Activated T-cell treated with anti-CD3 and anti-CD28 coated beads, Interleukin-2, amount 50 U/mL, for 72 hours (primary cell): ENCODE measurements around the gene SGCD. TPM values are rescaled to one million over a fixed set of nuclear protein-coding genes. Genes with fewer than 3 reads are reported as not detected.

Experiments
- ATAC-seq, 2 donors: fragments of 150-1000 bp; cut with Tn5 transposase; replicated peaks in 1 of 2; 2 replicates each; pipeline ENCODE4 v1.10.0; 2021; ENCODE audit warnings: moderate library complexity in 2 of 2, mild to moderate bottlenecking in 1 of 2
- DNase-seq, 2 donors: peaks; one replicate each; pipeline ENCODE4 v3.0.0; 2021 to 2022; ENCODE audit warnings: mixed read lengths in 1 of 2
- H3K27ac Mint-ChIP-seq: one replicate; pipeline ENCODE4 v1.8.0; 2022; ENCODE audit warnings: mild to moderate bottlenecking, moderate library complexity, mixed read lengths
- H3K27me3 Mint-ChIP-seq: one replicate; pipeline ENCODE4 v1.8.0; 2022; ENCODE audit warnings: low read depth, mixed read lengths
- H3K36me3 Mint-ChIP-seq, 2 donors: one replicate each; pipeline ENCODE4 v1.8.0; 2022; ENCODE audit warnings: mixed read lengths in 2 of 2, mild to moderate bottlenecking in 1 of 2; ENCODE audit not compliant: insufficient read depth in 2 of 2
- H3K4me1 Mint-ChIP-seq: one replicate; pipeline ENCODE4 v1.8.0; 2022; ENCODE audit warnings: low read depth, mixed read lengths
- H3K4me3 Mint-ChIP-seq, 2 donors: one replicate each; pipeline ENCODE4 v1.8.0; 2022; ENCODE audit warnings: mild to moderate bottlenecking in 2 of 2, mixed read lengths in 2 of 2, moderate library complexity in 2 of 2
- H3K9me3 Mint-ChIP-seq, 2 donors: one replicate each; pipeline ENCODE4 v1.8.0; 2022; ENCODE audit warnings: mixed read lengths in 2 of 2
- total RNA-seq, 2 donors: library from RNA; stranded (reverse); gene quantifications; one replicate each; pipeline ENCODE4 v1.2.3, GENCODE V29; 2022

SGCD gene
- total RNA-seq, 2 donors from 2014 or later: 0.07 TPM; not detected in 1

DNA sequence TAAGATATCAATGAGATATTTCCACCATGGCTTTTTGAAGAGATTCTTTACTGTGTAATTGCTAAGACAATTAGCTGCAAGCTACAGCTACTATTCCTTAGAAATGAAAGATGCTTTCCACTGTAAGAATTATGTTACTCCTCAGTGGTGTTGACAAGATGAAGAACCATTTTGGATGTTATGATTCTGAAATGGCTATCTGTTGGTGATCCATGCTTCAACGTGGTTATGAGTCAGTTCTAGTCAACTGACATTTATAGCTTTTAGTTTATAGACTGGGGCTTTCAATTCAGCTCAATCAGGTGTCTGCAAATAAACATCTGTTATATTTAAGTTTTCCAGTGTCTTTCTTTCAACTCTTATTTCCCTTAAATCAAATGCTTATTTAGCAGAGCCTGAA lies 93.7 kb downstream of the SGCD start:
- Mint-ChIP-seq H3K4me3 (no peak overlapping the region), H3K36me3 (no peaks in the 10 kb centered on the region), H3K9me3 (no peaks in the 10 kb centered on the region), H3K27ac (no peak overlapping the region), H3K4me1 (no peaks in the 10 kb centered on the region), H3K27me3 (no peaks in the 10 kb centered on the region)
- ATAC-seq (no peak), DNase-seq (no peak)

DNA sequence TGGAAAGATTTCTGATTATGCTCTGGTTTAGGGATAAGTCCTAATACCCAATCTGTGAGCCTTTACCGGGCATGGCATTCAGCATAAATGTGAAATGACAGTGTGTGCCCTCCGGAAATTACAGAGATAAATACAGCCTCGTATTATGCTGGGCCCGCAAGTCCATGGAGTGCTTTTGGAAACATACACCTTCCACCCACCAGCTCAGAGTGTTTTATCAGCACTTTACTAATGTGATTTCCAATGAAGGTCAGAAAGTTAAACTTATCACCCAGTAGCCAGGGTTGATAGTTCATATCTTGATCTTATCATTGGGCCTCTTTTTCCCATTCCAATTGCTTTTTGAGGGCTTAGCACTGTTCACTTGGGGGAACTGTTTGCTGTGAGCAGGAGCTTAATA lies 94.8 kb downstream of the SGCD start:
- Mint-ChIP-seq H3K27me3 (no peaks in the 10 kb centered on the region), H3K4me1 (no peaks in the 10 kb centered on the region)
- ATAC-seq: no peak

DNA sequence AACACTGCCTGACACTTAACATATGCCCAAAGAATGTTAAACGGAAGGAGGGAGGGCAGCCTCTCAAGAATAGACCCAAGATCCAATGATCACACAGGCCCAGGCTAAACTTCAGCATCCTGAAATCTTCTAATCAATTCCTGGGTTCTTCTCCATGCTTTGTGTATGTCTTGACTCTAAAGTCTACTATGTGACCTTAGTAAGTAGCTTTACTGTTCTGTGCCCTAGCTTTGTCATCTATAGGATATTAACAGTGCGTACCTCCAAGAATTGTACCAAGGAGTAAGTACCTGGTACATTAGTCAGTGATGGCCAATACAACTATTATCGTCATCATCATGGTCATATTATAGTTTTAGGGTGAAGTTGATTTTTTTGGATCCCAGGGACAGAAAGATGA lies 96.6 kb downstream of the SGCD start:
- Mint-ChIP-seq H3K9me3 (no peaks in the 10 kb centered on the region), H3K27me3 (peaks cover 5% of the 10 kb centered on the region), H3K27ac (no peak overlapping the region), H3K36me3 (no peaks in the 10 kb centered on the region), H3K4me1 (no peaks in the 10 kb centered on the region), H3K4me3 (no peak overlapping the region)
- ATAC-seq (peak; percentile 9 to 53), DNase-seq (no peak)

More for the DNA sequence above, 94.8 kb downstream of the SGCD start:
- H3K36me3 Mint-ChIP-seq: no peaks in the 10 kb centered on the region
- H3K27ac Mint-ChIP-seq: no peak overlapping the region
- H3K4me3 Mint-ChIP-seq: no peak overlapping the region
- DNase-seq: no peak
- no peaks in the 10 kb centered on the region for H3K9me3 Mint-ChIP-seq

DNA sequence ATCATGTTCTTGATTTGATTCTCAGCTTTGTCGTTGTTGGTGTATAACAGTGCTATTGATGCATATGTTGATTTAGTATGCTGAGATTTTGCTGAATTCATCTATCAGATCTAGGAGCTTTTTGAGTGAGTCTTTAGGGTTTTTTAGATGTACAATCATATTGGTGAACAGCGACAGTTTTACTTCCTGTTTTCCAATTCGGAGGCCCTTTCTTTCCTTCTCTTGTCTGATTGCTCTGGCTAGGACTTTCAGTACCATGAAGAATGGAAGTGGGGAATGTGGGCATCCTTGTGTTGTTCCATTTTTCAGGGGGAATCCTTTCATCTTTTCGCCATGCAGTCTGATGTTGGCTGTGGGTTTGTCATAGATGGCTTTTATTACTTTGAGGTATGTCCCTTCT lies 100.4 kb downstream of the SGCD start:
- Mint-ChIP-seq H3K4me3 (no peak overlapping the region), H3K27me3 (peaks cover 13% of the 10 kb centered on the region), H3K4me1 (no peaks in the 10 kb centered on the region), H3K9me3 (peaks cover 0 to 3% of the 10 kb centered on the region in 2 donors), H3K36me3 (no peaks in the 10 kb centered on the region), H3K27ac (no peak overlapping the region)
- ATAC-seq (no peak), DNase-seq (no peak)

DNA sequence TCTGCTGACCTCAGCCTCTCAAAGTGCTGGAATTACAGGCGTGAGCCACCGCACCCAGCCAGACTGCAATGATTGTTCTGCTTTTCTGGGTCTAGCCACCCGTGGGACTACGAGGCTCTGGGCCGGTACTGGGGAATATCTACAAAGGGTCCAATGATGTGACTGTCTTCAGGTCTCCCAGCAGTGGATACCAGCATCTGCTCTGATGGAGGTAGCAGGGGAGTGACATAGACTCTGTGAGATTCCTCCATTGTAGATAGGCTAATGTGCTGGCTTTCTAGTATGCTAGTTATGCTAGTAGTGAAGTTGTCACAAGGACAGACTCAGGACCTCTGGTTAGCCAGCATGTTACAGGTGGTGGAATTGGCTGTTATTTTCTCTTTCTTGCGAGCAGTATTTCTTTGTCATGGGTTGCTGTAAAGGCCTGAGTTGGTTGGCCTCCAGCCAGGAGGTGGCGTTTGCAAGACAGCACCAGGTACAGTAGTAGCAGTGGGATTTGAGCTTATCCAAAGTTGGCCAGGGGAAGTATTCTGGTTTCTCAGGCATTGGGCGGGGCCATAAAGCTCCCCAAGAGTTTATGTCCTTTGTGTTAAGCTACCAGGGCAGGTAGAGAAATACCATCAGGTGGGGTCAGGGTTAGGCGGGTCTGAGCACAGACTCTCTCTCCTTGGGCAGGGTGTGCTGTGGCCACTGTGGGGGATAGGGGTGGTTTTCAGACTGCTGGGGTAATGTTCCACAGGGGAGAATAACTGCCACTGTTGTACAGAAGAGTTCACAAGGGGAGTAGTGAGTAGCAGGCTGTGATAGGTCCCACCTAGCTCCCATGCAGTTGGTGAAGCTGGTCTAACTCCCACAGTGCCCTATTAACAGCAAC lies 105.2 kb downstream of the SGCD start:
- Mint-ChIP-seq H3K27ac (no peak overlapping the region), H3K9me3 (peaks cover 0 to 3% of the 10 kb centered on the region in 2 donors), H3K4me1 (no peaks in the 10 kb centered on the region), H3K36me3 (no peaks in the 10 kb centered on the region), H3K4me3 (no peak overlapping the region), H3K27me3 (peaks cover 23% of the 10 kb centered on the region)
- no peak for DNase-seq
- no peak for ATAC-seq

DNA sequence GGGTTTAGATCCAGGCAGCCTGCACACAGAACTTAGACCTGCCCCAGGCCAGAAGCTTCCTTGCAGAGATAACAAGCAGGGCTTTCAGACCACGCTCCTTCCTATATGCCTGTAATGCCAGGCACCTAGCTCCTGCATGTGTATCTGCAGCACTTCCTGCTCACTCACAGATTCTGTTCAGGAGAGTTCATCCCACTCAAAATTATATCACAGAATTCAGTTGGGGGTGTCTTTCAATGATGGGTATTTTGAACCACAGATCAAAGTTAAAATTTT lies 105.8 kb downstream of the SGCD start:
- no peak for DNase-seq
- Mint-ChIP-seq H3K4me3 (no peak overlapping the region), H3K4me1 (no peaks in the 10 kb centered on the region), H3K27ac (no peak overlapping the region), H3K36me3 (no peaks in the 10 kb centered on the region), H3K9me3 (peaks cover 0 to 3% of the 10 kb centered on the region in 2 donors), H3K27me3 (peaks cover 23% of the 10 kb centered on the region)
- ATAC-seq: no peak

DNA sequence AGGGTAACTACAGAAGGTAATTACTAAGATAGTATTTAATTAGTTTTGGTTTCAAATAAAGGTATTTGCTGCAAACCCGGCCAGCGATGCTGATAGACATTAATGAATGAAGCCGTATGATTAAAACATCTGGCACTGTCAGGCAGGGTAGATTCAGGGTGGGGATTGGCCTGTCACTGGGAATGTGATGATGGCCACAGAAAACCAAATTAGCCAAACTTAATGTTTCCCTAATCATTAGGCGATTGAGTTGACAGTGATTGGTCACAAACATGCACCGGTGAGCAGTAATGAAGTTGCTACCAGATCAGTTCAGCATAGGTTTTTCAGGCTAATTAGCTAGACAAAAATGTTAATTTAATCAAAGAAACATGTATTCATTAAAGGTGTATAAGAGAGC lies 107.5 kb downstream of the SGCD start:
- H3K27me3 Mint-ChIP-seq: peaks cover 22% of the 10 kb centered on the region
- DNase-seq (no peak), ATAC-seq (no peak)
- no peak overlapping the region for H3K27ac Mint-ChIP-seq
- H3K4me3 Mint-ChIP-seq: no peak overlapping the region
- no peaks in the 10 kb centered on the region for H3K4me1 Mint-ChIP-seq
- H3K9me3 Mint-ChIP-seq: peaks cover 0 to 3% of the 10 kb centered on the region in 2 donors
- H3K36me3 Mint-ChIP-seq: no peaks in the 10 kb centered on the region

DNA sequence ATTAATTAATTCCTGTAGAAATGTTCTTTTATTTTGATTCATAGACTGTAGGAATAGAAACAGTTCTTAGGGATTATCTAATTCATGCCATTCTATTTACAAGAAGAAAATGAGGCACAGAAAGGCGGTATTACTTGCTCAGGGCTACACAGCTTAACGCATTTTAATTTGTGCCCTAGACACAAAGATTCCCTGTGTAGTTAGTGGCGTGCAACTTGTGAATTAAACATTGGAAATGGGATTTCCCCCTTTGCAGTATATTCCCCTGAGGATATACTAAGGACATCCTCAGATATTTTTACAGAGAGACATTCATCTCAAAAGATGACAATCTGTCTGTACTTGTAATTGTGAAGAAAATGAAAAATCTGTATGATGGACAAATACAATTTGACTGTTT lies 108.1 kb downstream of the SGCD start:
- Mint-ChIP-seq H3K27me3 (peaks cover 22% of the 10 kb centered on the region), H3K36me3 (no peaks in the 10 kb centered on the region), H3K9me3 (peaks cover 0 to 3% of the 10 kb centered on the region in 2 donors), H3K27ac (no peak overlapping the region), H3K4me1 (no peaks in the 10 kb centered on the region), H3K4me3 (no peak overlapping the region)
- no peak for DNase-seq
- ATAC-seq: no peak

DNA sequence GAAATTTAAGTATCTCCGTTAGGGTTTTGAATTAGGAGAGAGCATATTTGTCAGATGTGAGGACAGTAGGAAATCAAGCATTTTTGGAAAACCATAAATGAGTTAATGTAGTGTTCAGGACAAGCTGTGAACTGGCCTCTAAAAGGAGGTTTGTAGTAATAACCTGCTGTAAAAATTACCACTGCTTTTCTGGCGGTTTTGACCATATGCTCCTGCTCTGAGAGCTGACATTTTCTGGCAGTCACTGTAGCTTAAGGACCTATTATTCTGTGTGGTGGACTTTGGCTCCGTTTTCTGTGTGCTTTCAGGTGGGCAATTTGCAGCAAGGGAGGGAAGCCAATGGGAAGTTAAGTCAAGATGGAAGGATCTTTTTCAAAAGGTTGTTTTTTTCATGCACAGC lies 111.1 kb downstream of the SGCD start:
- no peak for ATAC-seq
- H3K27ac Mint-ChIP-seq: no peak overlapping the region
- no peaks in the 10 kb centered on the region for H3K4me1 Mint-ChIP-seq
- no peak overlapping the region for H3K4me3 Mint-ChIP-seq
- H3K36me3 Mint-ChIP-seq: no peaks in the 10 kb centered on the region
- DNase-seq: no peak
- no peaks in the 10 kb centered on the region for H3K9me3 Mint-ChIP-seq
- H3K27me3 Mint-ChIP-seq: peaks cover 16% of the 10 kb centered on the region

DNA sequence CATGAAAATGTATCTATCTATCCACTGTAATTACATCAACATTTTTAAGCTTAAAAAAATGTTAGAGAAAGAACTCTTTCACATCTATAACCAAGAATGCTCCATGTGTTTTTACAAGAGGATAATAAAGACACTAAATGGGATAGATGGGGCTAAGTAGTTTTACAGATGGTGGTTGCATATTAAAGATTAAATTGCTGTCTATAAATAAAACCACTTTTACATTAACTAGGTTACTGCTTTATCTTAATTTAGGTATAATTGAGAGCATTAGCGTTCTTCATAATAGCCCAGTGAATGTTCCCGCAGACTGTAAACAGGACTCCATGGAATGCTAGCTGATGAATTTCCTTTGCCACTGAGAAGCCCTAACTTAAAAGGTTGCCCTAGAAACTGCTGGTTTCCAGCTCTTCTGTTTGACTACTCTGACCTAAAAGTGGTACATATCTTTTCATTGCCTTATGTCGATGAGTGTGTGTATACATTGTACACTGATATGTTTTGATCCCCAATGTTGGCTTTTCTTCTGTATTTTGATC lies 117.9 kb downstream of the SGCD start:
- Mint-ChIP-seq H3K27me3 (peaks cover 39% of the 10 kb centered on the region), H3K4me1 (no peaks in the 10 kb centered on the region), H3K4me3 (no peak overlapping the region), H3K9me3 (no peaks in the 10 kb centered on the region), H3K27ac (no peak overlapping the region), H3K36me3 (peaks cover 0 to 1% of the 10 kb centered on the region in 2 donors)
- no peak for DNase-seq
- no peak for ATAC-seq

DNA sequence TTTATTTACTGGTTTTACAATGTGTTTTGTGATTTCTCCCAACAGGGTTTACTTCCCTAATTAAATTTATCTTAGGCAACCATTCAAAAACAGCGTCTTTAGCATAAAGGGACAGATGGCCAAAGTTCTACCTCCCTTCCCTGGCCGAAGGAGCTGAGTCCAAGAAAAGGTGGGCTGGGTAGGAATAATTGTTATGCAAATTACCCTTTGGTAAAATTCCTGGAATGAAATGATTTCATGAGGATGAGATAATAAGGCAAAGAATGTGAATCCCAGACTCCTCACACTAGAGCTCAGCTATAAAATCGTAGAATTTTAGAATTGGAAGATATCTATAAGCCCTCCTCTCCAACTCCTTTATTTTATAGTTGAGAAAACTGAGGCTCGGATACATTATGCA lies 119.6 kb downstream of the SGCD start:
- H3K4me1 Mint-ChIP-seq: no peaks in the 10 kb centered on the region
- DNase-seq (no peak), ATAC-seq (no peak)
- peaks cover 0 to 1% of the 10 kb centered on the region in 2 donors for H3K36me3 Mint-ChIP-seq
- no peak overlapping the region for H3K4me3 Mint-ChIP-seq
- no peak overlapping the region for H3K27ac Mint-ChIP-seq
- H3K27me3 Mint-ChIP-seq: peaks cover 39% of the 10 kb centered on the region
- H3K9me3 Mint-ChIP-seq: no peaks in the 10 kb centered on the region

DNA sequence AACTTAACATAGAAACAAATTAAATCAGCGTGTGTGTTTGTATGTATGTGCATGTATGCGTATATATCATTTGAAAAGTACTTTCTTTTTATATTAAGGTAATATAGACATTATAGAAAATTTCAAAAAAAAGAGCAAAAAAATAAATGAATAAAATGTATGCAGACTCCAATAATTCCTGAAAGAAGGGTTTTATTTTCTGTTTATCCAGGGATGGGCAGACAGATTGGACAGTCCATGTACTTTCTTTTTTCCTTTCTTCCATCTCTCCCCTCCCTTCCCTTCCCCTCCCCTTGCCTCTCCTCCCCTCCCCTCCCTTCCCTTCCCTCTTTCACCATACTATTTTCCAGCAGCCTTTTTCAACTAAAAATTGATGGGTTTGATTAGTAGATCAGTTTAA lies 123.8 kb downstream of the SGCD start:
- DNase-seq (no peak), ATAC-seq (no peak)
- Mint-ChIP-seq H3K4me1 (no peaks in the 10 kb centered on the region), H3K27me3 (peaks cover 32% of the 10 kb centered on the region), H3K36me3 (peaks cover 0 to 1% of the 10 kb centered on the region in 2 donors), H3K27ac (no peak overlapping the region), H3K4me3 (no peak overlapping the region), H3K9me3 (peaks cover 0 to 2% of the 10 kb centered on the region in 2 donors)

DNA sequence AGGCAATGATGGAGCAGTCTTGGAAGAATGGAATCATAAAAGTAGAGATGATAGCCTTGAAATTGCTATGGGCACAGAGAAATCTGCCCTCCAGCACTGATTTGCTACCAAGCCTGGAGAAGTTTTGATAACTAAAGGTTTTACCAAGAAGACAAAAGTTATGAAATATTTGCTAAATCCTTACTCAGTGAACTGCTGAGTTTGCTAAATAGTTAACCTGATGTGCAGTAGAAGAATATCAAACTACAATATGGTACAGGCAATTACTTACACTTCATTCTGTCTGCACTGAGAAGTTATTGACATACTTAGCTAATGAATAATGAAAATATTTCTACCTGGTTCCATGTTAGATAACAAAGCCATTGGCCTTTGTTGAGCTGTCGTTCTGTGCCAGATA lies 124.5 kb downstream of the SGCD start:
- Mint-ChIP-seq H3K27ac (no peak overlapping the region), H3K4me3 (no peak overlapping the region), H3K36me3 (peaks cover 0 to 1% of the 10 kb centered on the region in 2 donors), H3K4me1 (no peaks in the 10 kb centered on the region), H3K9me3 (peaks cover 0 to 2% of the 10 kb centered on the region in 2 donors), H3K27me3 (peaks cover 28% of the 10 kb centered on the region)
- DNase-seq (no peak), ATAC-seq (no peak)

DNA sequence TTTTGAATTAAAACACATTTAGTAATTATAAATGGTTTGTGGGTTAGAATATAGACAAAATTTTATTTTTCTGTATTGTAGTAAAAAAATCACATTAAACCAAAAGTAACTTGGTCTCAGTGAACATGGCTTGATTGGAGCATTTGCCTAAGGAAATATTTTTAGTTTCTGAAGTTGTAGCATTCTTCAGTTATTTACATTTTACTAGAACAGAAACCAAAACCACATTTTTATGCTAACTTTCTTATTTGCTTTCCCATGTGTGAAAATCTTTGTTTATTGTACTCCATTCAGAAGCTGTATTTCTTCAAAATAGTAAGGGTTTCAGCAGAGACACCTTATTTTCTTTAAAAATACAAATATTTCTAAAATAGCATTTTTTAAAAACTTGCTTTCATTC lies 129.9 kb downstream of the SGCD start:
- Mint-ChIP-seq H3K9me3 (peaks cover 0 to 2% of the 10 kb centered on the region in 2 donors), H3K4me3 (no peak overlapping the region), H3K36me3 (no peaks in the 10 kb centered on the region), H3K27me3 (peaks cover 29% of the 10 kb centered on the region), H3K27ac (no peak overlapping the region), H3K4me1 (no peaks in the 10 kb centered on the region)
- no peak for DNase-seq
- ATAC-seq: no peak
